Measurements from ENCODE around the gene DERL3.

The DERL3 gene

DNA sequence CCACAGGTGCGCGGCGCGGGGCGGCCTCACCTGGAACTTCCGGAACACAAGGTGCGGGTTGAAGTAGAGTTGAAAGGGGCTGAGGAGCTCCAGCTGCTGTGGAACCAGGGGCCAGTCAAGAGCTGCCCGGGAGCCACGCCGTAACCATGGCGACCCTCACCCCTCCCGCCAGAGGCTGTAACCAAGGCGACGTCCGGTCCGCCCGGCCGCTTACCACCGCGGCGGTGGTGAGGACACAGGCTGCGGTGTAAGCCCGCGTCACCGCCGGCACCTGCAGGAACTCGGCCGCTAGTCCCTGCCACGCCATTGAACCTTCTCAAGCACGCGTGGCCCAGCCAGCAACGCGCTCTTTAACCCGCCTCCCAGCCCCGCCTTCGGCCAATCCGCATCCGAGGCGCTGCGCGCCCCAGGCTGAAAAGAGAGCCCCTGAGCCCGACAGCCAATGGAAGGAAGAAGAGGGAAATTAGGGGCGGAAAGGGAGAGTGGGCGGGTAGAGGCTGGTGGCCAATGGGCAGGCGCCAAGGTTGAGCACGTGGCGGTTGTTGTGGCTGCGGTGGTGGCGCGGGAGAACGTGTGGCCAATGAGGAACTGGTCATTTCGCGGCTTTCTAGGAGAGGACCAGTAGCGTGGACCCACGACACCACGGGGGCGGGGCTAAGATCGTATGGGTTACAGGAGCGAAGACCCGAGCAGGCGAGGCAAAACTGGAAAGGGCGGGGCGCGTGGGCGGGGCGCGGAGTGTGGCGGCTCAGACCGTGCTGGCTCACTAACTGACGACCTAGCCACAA is at the start of gene DERL3:
Gene DERL3, minus strand, starts transcription at position 326 of the 788 bp plus-strand sequence. Its CDS starts 19 bp downstream, at position 307.
- Histone ChIP-seq H3K4me3 (ENCODE audit: low read depth in 1 of 2, low read length in 2 of 2) (peak within 1 kb of the TSS in 1 of 2 experiments; percentile 63; a peak in 2 of 4 replicates), H3K27me3 (ENCODE audit: insufficient read depth, low read length, poor library complexity) (no peaks in the 10 kb centered on the region), H3K4me1 (ENCODE audit: insufficient read depth, low read length) (peaks cover 20% of the 10 kb centered on the region), H3K4me2 (ENCODE audit: insufficient read depth, low read length) (peak within 1 kb of the TSS; percentile 79), H3K36me3 (ENCODE audit: insufficient read depth, low read length) (peaks cover 35% of the 10 kb centered on the region), H3K27ac (ENCODE audit: low read length) (peak within 1 kb of the TSS; percentile 65; the same call in 1 of the 2 replicates), H2AFZ (ENCODE audit: low read depth, low read length) (peak within 1 kb of the TSS; percentile 61), H3K9me3 (ENCODE audit: insufficient read depth, low read length, severe bottlenecking) (no peaks in the 10 kb centered on the region), H3K79me2 (ENCODE audit: insufficient read depth, low read length) (no peaks in the 10 kb centered on the region), H4K20me1 (ENCODE audit: insufficient read depth, low read length) (0 out of 2 replicates have a peak, but pooled peaks cover 10% of the 10 kb centered on the region), H3K9ac (ENCODE audit: low read depth, low read length) (peak within 1 kb of the TSS; percentile 46)
- no peak for TF ChIP-seq EZH2 (IDR thresholded peaks at IDR 0.05; ENCODE audit: borderline replicate concordance, low read depth, low read length, severe bottlenecking)
- TF ChIP-seq, protein P1, sequence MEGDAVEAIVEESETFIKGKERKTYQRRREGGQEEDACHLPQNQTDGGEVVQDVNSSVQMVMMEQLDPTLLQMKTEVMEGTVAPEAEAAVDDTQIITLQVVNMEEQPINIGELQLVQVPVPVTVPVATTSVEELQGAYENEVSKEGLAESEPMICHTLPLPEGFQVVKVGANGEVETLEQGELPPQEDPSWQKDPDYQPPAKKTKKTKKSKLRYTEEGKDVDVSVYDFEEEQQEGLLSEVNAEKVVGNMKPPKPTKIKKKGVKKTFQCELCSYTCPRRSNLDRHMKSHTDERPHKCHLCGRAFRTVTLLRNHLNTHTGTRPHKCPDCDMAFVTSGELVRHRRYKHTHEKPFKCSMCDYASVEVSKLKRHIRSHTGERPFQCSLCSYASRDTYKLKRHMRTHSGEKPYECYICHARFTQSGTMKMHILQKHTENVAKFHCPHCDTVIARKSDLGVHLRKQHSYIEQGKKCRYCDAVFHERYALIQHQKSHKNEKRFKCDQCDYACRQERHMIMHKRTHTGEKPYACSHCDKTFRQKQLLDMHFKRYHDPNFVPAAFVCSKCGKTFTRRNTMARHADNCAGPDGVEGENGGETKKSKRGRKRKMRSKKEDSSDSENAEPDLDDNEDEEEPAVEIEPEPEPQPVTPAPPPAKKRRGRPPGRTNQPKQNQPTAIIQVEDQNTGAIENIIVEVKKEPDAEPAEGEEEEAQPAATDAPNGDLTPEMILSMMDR (IDR thresholded peaks at IDR 0.05; ENCODE audit: borderline replicate concordance, extremely low read depth, low read length, poor library complexity, severe bottlenecking): no peak
- DNase-seq: peak; percentile 96
- peak; percentile 92 for ATAC-seq (ENCODE audit: insufficient read depth, low read depth)

GRCh38 chr22:23884140-23884539 is 45.3 kb upstream of the DERL3 start:
- Histone ChIP-seq H2AFZ (ENCODE audit: low read depth, low read length) (no peak overlapping the region), H3K4me1 (ENCODE audit: insufficient read depth, low read length) (no peaks in the 10 kb centered on the region), H3K4me3 (ENCODE audit: low read depth in 1 of 2, low read length in 2 of 2) (no peak overlapping the region), H4K20me1 (ENCODE audit: insufficient read depth, low read length) (no peaks in the 10 kb centered on the region), H3K9me3 (ENCODE audit: insufficient read depth, low read length, severe bottlenecking) (no peaks in the 10 kb centered on the region), H3K9ac (ENCODE audit: low read depth, low read length) (no peak overlapping the region), H3K27ac (ENCODE audit: low read length) (no peak overlapping the region), H3K36me3 (ENCODE audit: insufficient read depth, low read length) (no peaks in the 10 kb centered on the region), H3K79me2 (ENCODE audit: insufficient read depth, low read length) (no peaks in the 10 kb centered on the region), H3K4me2 (ENCODE audit: insufficient read depth, low read length) (no peak overlapping the region), H3K27me3 (ENCODE audit: insufficient read depth, low read length, poor library complexity) (no peaks in the 10 kb centered on the region)
- DNase-seq (no peak), ATAC-seq (ENCODE audit: insufficient read depth, low read depth) (no peak)
- no peak for TF ChIP-seq EZH2 (IDR thresholded peaks at IDR 0.05; ENCODE audit: borderline replicate concordance, low read depth, low read length, severe bottlenecking)
- TF ChIP-seq, protein P1 (IDR thresholded peaks at IDR 0.05; ENCODE audit: borderline replicate concordance, extremely low read depth, low read length, poor library complexity, severe bottlenecking): no peak

DNA sequence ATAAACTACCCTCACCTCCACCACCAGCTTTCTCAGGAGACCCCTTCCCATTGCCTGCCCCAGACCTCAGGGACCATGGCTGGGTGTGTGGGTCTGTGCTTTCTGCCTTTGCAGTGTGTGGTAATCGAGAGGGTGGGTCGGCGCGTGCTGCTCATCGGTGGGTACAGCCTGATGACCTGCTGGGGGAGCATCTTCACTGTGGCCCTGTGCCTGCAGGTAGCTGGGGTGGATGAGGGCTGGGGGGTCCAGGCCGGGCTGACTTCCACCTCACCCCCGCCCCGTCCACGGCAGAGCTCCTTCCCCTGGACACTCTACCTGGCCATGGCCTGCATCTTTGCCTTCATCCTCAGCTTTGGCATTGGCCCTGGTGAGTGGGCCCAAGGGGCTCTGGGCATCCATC is 44.9 kb upstream of the DERL3 start:
- no peaks in the 10 kb centered on the region for H3K27me3 ChIP-seq (ENCODE audit: insufficient read depth, low read length, poor library complexity)
- no peak overlapping the region for H3K27ac ChIP-seq (ENCODE audit: low read length)
- H3K9me3 ChIP-seq (ENCODE audit: insufficient read depth, low read length, severe bottlenecking): no peaks in the 10 kb centered on the region
- DNase-seq: no peak
- no peak overlapping the region for H3K4me3 ChIP-seq (ENCODE audit: low read depth in 1 of 2, low read length in 2 of 2)
- no peaks in the 10 kb centered on the region for H3K4me1 ChIP-seq (ENCODE audit: insufficient read depth, low read length)
- H3K9ac ChIP-seq (ENCODE audit: low read depth, low read length): no peak overlapping the region
- ATAC-seq (ENCODE audit: insufficient read depth, low read depth): no peak
- TF ChIP-seq EZH2 (IDR thresholded peaks at IDR 0.05; ENCODE audit: borderline replicate concordance, low read depth, low read length, severe bottlenecking): no peak
- TF ChIP-seq, protein P1 (IDR thresholded peaks at IDR 0.05; ENCODE audit: borderline replicate concordance, extremely low read depth, low read length, poor library complexity, severe bottlenecking): no peak
- H3K79me2 ChIP-seq (ENCODE audit: insufficient read depth, low read length): no peaks in the 10 kb centered on the region
- H3K4me2 ChIP-seq (ENCODE audit: insufficient read depth, low read length): no peak overlapping the region
- no peak overlapping the region for H2AFZ ChIP-seq (ENCODE audit: low read depth, low read length)
- H3K36me3 ChIP-seq (ENCODE audit: insufficient read depth, low read length): no peaks in the 10 kb centered on the region
- H4K20me1 ChIP-seq (ENCODE audit: insufficient read depth, low read length): no peaks in the 10 kb centered on the region
